ENCODE results near the gene CLSTN3. TPM values are rescaled to one million over a fixed set of nuclear protein-coding genes. Genes with fewer than 3 reads are reported as not detected.

CLSTN3 gene
- total and polyA plus RNA-seq, 2 of the 13 experiments (the other 11 are each of a cell fraction or from before 2014, with no cell fraction given): 26.2 to 94.1 TPM

DNA sequence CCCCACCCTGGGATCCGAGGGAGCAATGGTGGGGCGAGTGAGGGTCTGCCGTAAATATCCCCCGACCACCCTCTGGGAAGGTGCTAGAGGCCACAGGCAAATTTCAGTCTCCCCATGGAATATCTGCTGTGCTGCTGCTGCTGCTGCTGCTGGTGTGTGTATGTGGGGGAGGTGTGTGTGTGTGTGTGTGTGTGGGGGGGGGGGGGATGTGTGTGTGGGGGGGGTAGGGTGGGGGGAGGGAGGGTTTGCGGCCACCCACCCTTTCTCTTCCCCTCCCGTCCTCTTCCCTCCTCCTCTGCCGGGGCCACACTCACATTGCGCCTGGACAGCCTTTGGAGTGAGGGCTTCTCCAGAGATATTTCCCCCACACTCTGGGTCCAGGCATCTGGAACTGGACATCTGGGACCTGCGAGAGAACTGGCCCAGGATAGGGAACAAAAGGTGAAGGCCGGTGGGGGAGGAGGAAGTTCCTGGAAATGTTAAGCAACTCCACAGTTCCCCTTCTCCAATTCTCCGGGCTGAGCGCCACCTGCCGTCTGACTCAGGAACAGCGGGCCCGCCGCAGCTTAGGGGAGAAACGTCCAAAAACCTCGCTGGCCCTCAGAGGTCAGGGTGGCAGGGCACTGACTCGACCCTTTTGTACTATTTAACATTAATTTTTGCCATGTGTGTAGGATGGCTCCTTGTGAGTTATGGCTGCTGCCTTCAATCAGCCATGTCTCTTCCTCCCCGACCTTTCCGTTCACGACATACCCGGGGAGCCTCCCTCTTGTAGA is 21.2 kb upstream of the CLSTN3 start, which contains the start of gene C1RL (continued):
- TF ChIP-seq, protein P1, sequence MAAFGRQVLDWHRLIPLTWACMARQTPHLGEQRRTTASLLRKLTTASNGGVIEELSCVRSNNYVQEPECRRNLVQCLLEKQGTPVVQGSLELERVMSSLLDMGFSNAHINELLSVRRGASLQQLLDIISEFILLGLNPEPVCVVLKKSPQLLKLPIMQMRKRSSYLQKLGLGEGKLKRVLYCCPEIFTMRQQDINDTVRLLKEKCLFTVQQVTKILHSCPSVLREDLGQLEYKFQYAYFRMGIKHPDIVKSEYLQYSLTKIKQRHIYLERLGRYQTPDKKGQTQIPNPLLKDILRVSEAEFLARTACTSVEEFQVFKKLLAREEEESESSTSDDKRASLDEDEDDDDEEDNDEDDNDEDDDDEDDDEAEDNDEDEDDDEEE (CRISPR knock-in tag; IDR thresholded peaks at IDR 0.05): no peak
- TF ChIP-seq, protein P2, sequence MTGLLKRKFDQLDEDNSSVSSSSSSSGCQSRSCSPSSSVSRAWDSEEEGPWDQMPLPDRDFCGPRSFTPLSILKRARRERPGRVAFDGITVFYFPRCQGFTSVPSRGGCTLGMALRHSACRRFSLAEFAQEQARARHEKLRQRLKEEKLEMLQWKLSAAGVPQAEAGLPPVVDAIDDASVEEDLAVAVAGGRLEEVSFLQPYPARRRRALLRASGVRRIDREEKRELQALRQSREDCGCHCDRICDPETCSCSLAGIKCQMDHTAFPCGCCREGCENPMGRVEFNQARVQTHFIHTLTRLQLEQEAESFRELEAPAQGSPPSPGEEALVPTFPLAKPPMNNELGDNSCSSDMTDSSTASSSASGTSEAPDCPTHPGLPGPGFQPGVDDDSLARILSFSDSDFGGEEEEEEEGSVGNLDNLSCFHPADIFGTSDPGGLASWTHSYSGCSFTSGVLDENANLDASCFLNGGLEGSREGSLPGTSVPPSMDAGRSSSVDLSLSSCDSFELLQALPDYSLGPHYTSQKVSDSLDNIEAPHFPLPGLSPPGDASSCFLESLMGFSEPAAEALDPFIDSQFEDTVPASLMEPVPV (CRISPR knock-in tag; IDR thresholded peaks at IDR 0.05): no peak
- TF ChIP-seq, protein P3, sequence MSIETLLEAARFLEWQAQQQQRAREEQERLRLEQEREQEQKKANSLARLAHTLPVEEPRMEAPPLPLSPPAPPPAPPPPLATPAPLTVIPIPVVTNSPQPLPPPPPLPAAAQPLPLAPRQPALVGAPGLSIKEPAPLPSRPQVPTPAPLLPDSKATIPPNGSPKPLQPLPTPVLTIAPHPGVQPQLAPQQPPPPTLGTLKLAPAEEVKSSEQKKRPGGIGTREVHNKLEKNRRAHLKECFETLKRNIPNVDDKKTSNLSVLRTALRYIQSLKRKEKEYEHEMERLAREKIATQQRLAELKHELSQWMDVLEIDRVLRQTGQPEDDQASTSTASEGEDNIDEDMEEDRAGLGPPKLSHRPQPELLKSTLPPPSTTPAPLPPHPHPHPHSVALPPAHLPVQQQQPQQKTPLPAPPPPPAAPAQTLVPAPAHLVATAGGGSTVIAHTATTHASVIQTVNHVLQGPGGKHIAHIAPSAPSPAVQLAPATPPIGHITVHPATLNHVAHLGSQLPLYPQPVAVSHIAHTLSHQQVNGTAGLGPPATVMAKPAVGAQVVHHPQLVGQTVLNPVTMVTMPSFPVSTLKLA (IDR thresholded peaks at IDR 0.05): no peak
- TF ChIP-seq, protein P4, sequence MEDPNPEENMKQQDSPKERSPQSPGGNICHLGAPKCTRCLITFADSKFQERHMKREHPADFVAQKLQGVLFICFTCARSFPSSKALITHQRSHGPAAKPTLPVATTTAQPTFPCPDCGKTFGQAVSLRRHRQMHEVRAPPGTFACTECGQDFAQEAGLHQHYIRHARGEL (CRISPR knock-in tag; IDR thresholded peaks at IDR 0.05): no peak
- TF ChIP-seq, protein P5, sequence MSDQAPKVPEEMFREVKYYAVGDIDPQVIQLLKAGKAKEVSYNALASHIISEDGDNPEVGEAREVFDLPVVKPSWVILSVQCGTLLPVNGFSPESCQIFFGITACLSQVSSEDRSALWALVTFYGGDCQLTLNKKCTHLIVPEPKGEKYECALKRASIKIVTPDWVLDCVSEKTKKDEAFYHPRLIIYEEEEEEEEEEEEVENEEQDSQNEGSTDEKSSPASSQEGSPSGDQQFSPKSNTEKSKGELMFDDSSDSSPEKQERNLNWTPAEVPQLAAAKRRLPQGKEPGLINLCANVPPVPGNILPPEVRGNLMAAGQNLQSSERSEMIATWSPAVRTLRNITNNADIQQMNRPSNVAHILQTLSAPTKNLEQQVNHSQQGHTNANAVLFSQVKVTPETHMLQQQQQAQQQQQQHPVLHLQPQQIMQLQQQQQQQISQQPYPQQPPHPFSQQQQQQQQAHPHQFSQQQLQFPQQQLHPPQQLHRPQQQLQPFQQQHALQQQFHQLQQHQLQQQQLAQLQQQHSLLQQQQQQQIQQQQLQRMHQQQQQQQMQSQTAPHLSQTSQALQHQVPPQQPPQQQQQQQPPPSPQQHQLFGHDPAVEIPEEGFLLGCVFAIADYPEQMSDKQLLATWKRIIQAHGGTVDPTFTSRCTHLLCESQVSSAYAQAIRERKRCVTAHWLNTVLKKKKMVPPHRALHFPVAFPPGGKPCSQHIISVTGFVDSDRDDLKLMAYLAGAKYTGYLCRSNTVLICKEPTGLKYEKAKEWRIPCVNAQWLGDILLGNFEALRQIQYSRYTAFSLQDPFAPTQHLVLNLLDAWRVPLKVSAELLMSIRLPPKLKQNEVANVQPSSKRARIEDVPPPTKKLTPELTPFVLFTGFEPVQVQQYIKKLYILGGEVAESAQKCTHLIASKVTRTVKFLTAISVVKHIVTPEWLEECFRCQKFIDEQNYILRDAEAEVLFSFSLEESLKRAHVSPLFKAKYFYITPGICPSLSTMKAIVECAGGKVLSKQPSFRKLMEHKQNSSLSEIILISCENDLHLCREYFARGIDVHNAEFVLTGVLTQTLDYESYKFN (CRISPR knock-in tag; conservative IDR thresholded peaks at IDR 0.05): peak; percentile 60
- TF ChIP-seq, protein P6, sequence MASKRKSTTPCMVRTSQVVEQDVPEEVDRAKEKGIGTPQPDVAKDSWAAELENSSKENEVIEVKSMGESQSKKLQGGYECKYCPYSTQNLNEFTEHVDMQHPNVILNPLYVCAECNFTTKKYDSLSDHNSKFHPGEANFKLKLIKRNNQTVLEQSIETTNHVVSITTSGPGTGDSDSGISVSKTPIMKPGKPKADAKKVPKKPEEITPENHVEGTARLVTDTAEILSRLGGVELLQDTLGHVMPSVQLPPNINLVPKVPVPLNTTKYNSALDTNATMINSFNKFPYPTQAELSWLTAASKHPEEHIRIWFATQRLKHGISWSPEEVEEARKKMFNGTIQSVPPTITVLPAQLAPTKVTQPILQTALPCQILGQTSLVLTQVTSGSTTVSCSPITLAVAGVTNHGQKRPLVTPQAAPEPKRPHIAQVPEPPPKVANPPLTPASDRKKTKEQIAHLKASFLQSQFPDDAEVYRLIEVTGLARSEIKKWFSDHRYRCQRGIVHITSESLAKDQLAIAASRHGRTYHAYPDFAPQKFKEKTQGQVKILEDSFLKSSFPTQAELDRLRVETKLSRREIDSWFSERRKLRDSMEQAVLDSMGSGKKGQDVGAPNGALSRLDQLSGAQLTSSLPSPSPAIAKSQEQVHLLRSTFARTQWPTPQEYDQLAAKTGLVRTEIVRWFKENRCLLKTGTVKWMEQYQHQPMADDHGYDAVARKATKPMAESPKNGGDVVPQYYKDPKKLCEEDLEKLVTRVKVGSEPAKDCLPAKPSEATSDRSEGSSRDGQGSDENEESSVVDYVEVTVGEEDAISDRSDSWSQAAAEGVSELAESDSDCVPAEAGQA (IDR thresholded peaks at IDR 0.05; ENCODE audit: low read depth): peak; percentile 43; the same call in 1 of the 2 replicates
- TF ChIP-seq, protein P6 (CRISPR knock-in tag; IDR thresholded peaks at IDR 0.05; ENCODE audit: borderline replicate concordance): no peak
- no peak for TF ChIP-seq HES4 (CRISPR knock-in tag; IDR thresholded peaks at IDR 0.05; ENCODE audit: borderline replicate concordance)
- no peak for TF ChIP-seq CBX2 (IDR thresholded peaks at IDR 0.05; ENCODE audit: low read depth, low read length)
- no peak for TF ChIP-seq CBX2 (CRISPR knock-in tag; IDR thresholded peaks at IDR 0.05; ENCODE audit: low read depth)
- TF ChIP-seq RAD21 (CRISPR knock-in tag; IDR thresholded peaks at IDR 0.05): peak; percentile 90
- no peak for TF ChIP-seq ZBTB7A (CRISPR knock-in tag; IDR thresholded peaks at IDR 0.05)
- TF ChIP-seq ZMYM3 (CRISPR knock-in tag; IDR thresholded peaks at IDR 0.05): no peak
- TF ChIP-seq ZMAT3 (CRISPR knock-in tag; conservative IDR thresholded peaks at IDR 0.05): no peak
- TF ChIP-seq ZNF225 (CRISPR knock-in tag; IDR thresholded peaks at IDR 0.05): no peak

Measured in HepG2 (cell line).